Amygdala (tissue), 56 donors: ENCODE measurements around the gene CD83.
"Not testable (repeated sequence)": the region's sequence is repeated elsewhere in the genome, so short reads cannot be mapped to it uniquely, and the experiment has no call there.

Source experiments
- DNase-seq, 56 donors: peaks; one replicate each; lab custom pipeline; 2025; lab: John Stamatoyannopoulos, UW

The CD83 gene

DNA sequence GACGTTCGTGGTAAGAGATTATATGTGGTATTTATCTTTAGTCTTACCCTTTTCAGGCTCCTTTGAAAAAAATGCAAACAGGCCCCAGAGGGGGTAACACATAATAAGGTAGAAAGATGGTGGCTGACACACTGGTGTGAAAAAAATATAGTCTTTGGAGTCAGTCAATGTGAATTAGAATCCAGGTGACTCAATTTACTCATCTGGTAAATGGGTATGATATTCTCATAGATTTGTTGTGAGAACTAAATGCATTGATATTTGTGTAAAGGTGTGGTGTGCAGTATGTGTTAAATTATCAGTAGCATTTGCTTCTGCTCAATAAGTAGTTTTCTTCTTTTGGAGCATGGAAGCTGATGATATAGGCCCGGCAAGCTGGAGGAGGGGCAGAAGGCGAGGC lies 25.7 kb downstream of the CD83 start:
- DNase-seq, result no peak

DNA sequence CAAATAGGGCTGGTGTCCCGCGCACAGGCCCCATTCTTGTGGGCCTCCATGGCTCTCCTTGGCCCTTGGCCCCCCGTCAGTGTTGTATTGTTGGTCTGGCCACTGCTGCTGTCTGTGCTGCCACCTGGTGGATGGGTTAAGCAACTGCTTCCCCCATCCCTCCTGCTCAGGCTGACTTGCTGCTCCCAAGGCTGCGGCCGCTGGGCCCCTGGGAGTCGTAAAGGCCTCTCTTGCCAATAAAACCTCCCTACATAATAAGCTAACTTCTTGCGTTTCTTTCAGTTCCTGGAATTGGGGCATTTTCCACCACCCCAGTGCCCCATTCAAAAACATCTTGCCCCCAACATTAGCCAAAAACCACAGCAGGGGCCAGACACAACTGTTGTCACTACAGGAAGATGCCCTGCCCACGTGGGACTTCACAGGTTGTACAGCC lies 27.1 kb downstream of the CD83 start:
- DNase-seq, result peak in 31 of 56 donors; percentile 4 to 60 (median 18)

DNA sequence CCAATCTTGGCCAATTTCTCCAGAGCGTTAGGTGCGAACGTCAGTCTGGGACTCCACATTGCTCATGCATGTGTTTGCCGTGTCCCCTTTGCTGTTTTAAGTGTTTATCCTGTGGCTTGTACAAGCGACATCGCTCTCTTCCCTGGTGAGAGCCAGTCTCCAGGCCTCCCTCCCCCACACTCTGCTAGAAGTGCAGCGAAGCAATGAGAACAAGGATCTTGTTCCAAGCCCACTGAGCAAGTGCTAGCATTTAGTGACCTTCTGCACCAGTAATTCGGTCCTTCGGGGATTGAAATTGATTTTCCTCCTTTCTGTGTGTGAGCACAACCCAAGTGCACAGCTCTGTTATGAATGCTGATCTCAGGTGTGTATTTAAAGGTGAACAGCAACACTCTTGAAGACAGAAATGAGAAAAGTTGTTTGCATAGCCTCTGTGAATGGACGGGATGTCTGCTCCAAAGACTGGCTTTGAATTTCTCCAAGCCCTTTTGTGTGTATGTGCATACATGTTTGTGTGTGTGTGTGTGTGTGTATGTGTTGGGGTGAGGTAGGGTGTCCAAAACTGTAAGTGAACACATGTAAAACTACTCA lies 29.0 kb downstream of the CD83 start:
- no peak for DNase-seq

DNA sequence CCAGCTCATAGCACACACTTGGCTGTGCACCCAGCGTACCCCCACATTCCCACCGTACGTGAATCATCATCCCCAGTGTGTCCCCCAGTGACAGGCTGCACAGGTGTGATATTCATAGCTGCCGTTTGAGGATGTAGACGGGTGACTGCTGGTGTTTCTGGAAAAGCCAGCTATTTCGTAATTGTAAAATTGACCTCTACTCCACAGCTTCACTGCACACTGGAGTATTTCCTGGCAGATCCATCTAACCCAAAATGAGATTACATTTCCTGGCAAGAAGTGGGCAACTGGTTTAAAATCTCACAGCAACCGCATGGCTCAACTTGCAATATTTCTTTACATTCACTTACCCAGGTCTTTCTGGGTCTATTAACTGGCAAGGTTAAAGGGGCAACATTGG lies 30.3 kb downstream of the CD83 start:
- DNase-seq, result no peak

DNA sequence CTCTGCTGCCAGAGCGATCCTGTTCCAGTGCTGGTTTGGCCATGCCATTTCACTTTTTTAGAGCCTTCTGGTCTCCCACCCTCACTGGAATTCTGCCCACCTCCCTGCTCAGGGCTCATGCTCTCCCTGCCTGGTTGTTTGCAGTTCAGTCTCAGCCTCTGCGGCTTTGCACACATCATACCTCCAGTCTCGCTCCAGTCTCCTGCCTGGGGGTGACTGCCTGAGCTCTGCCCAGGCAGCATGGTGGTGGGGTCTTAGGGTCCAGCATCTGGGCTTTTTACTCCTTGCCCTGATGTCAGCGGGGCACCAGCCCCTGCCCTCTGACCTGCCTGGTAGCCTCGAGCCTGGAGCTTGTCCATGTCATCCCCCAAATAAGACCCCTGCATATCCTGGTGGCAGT lies 30.9 kb downstream of the CD83 start:
- no peak for DNase-seq

DNA sequence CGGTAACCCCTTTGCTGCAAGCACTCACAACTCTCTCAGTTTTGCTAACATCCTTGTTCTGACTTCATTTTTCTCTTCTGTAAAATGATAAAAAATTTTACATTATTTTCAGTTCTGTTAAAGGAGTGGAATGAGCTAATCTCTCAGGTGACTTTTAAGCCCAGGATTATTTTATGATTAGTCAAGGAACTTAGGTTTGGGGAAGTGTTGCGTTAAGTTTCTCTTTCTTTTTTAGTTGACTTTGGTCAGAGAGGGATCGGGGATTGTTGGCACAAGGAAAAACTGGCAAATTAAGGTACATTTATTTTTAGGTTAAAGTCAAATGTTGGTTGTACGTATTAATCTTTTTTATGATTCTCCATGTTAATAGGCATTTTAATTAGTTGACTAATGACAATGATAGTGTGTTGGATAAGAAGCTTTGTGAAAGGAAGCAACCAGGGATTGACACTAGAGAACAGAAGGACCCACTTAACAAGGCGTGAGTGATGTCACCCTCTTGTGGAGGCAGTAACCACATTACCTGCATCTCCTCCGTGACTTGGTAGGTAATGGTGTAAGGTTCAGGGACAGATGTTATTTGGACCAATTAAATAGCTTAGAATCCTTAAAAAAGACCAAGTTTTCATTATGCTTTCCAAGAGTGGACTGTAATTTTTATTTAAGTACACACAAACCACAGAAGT lies 31.6 kb downstream of the CD83 start:
- no peak for DNase-seq

DNA sequence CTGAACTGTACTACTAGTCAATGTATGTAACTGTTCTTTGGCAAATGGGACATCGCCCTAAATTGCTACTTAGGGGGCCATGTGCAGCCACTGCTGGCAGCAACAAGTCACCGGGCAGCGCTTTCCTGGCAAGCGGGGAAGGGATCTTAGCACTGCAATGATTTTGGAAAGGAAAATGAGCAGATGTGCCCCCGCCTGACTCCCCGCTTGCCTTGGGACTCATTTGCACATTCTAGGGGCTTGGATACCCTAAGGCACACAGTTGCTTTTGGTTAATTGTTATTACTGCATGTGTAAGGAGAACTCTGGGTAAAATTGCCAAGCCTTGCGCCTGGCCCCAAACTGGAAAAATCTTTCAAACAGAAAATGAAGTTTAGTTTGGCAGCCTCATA lies 32.2 kb downstream of the CD83 start:
- no peak for DNase-seq

DNA sequence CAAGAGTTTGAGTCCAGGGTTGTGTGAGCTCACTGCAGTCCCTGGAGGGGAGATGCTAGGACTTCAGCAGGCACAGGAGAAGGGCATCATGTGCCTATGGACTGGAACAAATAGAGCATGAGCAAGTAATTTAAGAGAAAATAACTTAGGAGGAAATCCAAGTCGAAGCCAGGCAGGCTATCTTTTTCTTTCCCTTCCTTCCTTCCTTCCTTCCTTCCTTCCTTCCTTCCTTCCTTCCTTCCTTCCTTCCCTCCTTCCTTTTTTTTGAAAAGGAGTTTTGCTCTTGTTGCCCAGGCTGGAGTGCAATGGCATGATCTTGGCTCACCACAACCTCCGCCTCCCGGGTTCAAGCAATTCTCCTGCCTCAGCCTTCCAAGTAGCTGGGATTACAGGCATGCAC lies 33.7 kb downstream of the CD83 start:
- not testable (repeated sequence) for DNase-seq

DNA sequence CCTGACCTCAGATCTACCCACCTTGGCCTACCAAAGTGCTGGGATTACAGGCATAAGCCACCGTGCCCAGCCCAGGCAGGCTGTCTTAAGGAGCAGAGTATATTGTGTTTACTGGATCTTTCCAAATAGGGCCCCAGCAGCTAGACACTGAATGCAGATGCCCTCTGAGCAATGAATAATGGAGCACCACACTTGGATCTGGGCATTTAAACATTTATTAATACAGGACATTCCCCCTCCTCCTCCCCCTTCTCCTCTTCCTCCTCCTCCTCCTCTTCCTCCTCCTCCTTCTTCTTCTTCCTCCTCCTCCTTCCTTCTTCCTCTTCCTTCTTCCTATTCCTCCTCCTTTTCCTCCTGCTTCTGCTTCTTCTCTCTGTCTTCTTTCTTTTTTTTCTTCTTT lies 34.2 kb downstream of the CD83 start:
- no peak for DNase-seq

DNA sequence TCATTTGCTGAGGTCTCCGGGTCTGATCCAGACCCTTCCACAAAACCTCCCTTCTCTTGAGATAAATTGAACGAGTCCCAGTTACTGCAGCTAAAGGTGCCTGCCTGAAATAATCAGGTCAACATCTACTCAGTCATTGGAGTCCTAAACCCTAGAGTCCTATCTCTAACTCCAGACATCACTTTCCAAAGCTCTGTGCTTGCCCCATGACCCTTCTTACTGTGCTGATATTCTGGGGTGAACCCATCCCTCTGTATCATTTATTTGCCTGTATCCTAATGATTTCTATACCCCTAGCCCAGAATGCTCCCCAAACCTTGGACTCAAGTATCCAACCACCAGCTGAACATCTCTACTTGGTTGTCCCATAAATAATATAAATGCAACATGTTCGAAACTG lies 35.7 kb downstream of the CD83 start:
- DNase-seq, result no peak

DNA sequence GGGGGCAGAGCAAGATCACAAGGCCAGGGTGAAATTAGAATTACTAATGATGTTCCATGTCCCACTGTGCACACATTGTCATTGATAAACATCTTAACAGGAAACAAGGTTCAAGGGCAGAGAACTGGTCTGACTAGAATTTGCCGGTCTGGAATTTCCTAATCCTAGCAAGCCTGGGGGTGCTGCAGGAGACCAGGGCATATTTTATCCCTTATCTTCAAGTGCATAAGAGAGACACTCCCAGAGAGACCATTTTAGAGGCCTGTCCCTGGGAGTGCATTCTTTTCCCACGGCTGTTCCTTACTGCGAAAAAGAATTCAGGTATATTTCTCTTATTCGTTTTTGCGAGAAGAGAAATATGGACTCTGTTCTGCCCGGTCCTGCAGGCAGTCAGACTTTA lies 41.5 kb downstream of the CD83 start:
- DNase-seq, result no peak

DNA sequence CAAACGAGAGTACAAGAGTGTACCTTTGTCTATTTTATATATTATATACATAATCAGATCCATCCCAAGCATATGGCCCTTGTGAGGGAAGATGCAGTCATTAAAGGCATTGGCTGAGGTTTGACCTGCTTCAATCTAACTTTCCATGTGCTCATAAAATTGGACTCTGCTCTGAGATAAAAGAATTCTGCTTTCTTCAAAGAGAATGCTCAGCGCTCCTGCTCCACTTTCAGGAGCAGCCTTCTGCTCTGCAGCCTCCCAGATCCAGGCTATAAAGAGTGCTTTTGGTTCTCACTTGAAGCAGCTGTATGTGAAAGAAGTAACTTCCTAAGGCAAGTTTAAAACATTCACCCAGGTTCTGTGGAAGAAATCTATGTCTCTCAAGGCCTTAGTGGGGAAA lies 45.3 kb downstream of the CD83 start:
- DNase-seq, result no peak

DNA sequence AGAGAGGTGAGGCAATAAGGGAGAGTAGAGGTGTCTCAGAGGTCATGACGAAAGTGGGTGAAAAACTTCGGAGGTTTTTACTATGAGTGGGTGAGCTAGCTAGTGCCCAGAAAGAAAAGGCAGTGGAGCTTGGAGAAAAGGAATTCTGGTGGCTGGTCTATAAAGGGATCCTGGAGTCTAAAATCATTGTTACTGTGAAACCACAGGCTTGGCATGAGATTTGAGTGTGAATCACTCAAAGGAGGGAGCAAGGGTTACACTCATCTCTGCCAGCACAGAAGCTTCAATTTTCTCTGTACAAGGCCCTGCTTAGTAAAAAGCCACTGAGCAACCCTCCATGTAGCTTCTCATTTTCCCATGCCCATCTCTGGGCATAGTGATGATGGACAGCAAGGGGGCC lies 47.5 kb downstream of the CD83 start:
- no peak for DNase-seq

DNA sequence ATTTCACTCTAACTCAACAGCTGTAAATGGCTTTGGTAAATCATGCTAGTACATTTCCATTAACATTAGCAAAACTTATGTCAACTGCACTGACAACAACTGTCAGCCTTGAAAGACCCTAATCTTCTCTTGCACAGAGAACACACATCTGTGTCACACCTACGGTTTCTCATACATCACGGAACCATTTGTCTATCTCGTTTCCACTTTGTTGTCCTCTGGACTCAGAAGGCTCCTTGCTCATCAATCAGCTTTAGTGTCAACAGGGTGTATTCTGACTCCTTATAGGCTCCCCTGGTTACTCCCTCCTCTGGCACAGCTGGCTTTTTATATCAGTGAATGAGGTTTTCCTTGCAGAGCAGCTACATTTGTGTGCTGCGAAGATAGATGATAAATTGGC lies 49.3 kb downstream of the CD83 start:
- no peak for DNase-seq

DNA sequence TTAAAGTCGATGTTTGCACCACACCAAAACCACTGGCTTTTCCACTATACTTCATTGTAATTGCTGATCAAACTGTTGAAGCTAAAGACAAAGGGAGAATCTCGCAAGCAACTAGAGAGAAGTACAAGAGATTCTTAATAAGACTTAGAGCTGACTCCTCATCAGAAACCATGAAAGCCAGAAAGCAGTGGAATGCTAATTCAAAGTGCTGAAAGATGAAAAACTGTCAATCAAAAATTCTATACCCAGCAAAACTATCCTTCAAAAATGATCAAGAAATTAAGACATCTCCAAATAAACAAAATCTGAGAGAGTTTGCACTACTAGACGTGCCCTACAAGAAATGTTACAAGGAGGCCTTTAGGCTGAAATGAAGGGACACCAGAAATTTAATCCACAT lies 52.6 kb downstream of the CD83 start:
- DNase-seq, result no peak

DNA sequence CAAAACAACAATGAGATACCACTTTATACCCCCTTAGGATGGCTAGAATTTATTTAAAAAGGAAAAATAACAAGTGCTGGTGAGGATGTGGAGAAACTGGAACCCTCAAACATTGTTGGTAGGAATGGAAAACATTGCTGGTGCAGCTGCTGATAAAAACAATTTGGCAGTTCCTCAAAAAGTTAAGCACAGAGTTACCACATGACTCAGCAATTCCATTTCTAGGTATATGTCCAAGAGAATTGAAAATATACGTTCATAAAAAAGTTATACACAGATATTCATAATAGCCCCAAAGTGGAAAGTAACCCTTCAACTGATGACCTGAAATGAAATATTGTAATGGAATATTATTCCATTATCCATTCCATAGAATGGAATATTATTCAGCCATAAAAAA lies 55.0 kb downstream of the CD83 start:
- no peak for DNase-seq

DNA sequence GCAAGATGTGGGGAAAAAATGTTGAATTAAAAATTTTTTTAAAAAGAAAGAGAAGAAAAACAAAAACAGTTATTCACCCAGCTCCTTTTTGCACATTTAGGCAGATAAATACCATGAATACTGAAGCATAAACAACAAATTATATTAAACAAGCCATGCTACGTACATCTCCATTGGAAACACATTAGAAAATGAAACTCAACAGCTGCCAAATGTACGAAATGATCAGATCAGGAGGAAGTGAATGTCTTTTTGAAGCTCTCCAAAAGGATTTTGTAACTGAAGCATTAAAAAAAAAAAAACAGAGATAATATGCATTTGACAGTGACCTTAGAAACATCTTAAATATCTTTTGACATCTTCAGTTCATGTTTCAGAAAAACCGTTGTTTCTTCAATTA lies 56.7 kb downstream of the CD83 start:
- DNase-seq, result no peak

DNA sequence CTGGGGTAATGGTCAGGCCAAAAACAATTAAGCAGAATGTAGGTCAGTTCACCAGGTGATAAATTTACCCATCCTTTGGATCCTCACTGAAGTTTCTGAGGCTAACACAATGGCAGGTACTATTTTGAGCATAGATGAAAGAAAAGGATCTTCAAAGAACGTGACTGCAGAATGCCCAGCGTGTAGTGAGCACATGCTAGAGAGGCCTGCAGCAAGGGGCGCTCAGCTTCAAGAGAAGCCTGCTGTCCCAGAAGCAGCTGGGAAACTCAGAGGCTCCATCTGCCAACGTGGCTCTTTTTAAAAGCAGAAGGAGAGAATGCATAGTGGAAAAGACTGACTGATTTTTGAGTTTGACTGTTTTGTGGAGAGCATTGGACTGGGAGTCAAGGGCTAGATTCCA lies 57.4 kb downstream of the CD83 start:
- no peak for DNase-seq

DNA sequence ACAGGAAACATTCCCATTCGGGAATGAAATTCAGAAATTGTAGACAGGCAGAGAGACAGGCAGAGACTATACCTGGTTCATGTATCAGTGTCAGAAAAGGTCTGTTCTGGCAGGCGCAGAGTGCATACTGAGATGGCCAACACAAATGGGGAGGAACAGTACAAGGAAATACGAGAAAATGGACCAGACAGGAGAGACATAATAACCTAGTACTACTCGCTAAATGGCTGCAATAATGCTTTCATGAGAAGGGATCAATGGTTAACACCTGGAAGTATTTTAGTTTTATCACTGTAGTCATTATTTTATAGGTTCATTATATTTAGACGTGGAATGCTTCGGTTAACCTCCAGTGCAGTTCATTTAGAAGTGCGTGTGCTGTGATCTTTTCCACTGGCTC lies 58.9 kb downstream of the CD83 start:
- DNase-seq, result no peak

DNA sequence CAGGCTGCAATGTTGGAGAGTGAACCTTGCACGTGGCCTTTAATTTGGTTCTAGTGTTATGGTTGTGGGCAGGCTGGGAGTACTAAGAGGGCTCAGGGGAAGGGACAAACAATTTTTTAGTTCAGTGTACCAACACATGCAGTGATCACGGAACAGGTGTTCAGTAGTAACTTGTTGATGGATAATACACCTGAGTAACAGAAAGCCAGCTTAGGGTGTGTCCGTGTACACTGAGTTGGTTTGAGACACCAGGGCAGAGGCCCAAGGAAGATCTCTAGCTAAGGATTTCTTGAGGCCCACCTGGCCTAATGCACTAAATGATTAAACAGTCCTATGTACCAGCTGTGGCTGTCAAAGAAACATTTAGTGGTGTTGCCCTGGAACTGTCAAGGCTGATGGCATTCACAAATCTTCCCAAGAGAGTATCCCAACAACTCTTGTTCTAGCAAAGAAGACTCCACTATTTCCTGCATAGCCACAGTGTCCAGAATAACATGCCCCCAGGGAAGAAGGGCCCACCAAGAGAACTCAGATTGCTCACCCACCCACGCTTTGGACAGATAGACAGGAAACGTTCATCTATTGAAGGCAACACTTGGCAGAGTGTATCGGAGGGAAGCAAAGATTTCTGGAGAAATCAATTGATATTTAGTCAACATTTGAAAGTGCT lies 60.0 kb downstream of the CD83 start:
- no peak for DNase-seq

DNA sequence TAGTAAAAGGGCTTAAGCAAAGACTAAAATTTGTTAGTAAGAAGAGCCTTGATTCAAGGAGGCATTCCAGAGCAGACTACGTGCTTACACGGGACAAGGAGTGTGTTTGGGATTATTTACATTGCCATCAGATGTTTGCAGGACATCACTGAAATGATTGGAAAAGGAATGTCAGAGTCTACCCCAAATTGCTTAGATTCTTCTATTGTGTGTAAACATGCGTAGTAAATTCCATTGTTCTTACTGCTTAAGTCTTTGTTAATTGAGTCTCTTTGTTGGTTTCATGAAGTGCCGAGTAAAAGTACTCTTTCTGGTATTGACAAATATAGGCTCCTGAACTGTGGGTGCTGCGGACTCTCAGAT lies 60.5 kb downstream of the CD83 start:
- DNase-seq, result no peak

DNA sequence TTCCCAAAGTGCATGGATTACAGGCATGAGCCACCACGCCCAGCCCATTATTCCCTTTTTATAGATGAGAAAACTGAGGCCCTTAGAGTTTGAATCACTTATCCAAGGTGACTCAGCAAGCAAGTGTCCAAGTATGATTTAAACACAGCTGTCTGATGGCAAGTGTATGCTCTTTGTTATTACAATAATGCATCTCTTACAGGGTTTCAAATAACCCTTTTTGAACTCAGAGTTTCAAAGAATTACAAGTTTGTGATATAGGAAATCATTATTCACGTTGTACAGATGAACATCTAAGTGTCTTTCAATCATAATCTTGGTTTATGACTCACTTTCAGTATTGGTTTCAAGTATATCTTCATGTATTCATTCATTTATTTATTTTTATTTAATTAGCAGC lies 63.0 kb downstream of the CD83 start:
- no peak for DNase-seq
